ENCODE results near the gene MAN1B1. TPM values are rescaled to one million over a fixed set of nuclear protein-coding genes. Genes with fewer than 3 reads are reported as not detected.

MAN1B1 gene
- total and polyA plus RNA-seq, 2 donors (not counting 3 experiments of a cell fraction or from before 2014, with no cell fraction given): 75.3 to 83.3 TPM

DNA sequence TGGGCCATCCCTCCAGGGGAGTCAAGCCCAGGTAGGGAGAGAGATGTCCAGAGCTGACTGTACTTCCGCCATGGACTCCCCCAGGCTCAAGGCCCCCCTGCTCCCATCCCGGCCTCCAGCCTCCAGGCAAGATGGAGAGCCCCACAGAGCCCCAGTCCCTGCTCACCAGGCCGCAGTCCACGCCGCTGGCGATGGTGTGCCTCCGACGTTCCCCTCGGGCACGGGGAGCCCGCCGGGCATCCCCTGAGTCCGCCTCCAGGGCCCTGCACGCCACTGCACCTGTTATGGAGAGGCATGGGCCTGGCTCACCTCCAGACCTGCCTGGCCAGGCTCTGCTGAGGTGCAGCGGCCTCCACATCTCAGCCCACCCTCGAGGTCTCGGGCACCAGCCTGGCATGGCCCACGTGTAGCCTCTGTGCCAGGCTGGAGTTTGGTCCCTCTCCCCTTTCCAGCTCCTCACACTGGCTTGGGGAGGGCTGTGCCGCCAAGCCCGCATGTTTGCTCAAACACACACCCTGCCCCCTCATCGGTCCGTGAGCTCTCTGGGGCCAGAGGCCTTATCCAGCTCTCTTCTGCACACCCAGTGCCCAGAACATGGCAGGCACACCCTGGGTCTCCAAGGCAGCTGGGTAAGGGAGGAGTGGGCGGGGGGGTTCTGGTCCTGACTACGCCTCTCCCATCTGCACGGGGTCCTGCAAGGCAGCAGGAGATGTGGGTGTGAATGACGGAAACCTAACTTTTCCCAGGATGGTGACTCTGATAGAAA, 20.5 kb upstream of the MAN1B1 start:
- no TSS peak for BruUV-seq (replicated peaks)
- POLR2A ChIA-PET: no interaction called here

More for the DNA sequence above, 20.5 kb upstream of the MAN1B1 start:
- Histone ChIP-seq H3K9me1 (replicated peaks; ENCODE audit: control insufficient read depth, extremely low read depth, insufficient read depth, low read length) (no peaks in the 10 kb centered on the region), H3K4me1 (ENCODE audit: control insufficient read depth, extremely low read depth, insufficient read depth, low read length) (peaks cover 11% of the 10 kb centered on the region), H3K4me2 (ENCODE audit: insufficient read depth, low read length) (no peak overlapping the region), H2AFZ (ENCODE audit: low read depth, low read length) (no peak overlapping the region), H3K9me3 (replicated peaks; ENCODE audit: control insufficient read depth, insufficient read depth, low read length) (no peaks in the 10 kb centered on the region), H3K27me3 (ENCODE audit: control insufficient read depth in 2 of 2, insufficient read depth in 2 of 2, low read length in 2 of 2) (no peaks in the 10 kb centered on the region), H3K9ac (replicated peaks; ENCODE audit: extremely low read depth, insufficient read depth, low read length) (no peak overlapping the region), H3K27ac (ENCODE audit: insufficient read depth, low read depth, low read length) (no peak overlapping the region), H3K36me3 (ENCODE audit: control insufficient read depth in 2 of 2, extremely low read depth in 1 of 2, insufficient read depth in 2 of 2, low read length in 2 of 2) (no peaks in the 10 kb centered on the region), H4K20me1 (replicated peaks; ENCODE audit: control insufficient read depth, extremely low read depth, insufficient read depth, low read length) (no peaks in the 10 kb centered on the region), H3K4me3 (replicated peaks in 1 of 3; ENCODE audit: insufficient read depth in 1 of 3, low read depth in 1 of 3, low read length in 3 of 3) (no peak overlapping the region), H3K79me2 (ENCODE audit: control insufficient read depth, insufficient read depth, low read length) (peaks cover 9% of the 10 kb centered on the region)
- TF ChIP-seq FOS (IDR thresholded peaks at IDR 0.05; ENCODE audit: borderline replicate concordance, insufficient read depth, low read length) (no peak), POLR2A (IDR thresholded peaks at IDR 0.05; ENCODE audit: low read depth, low read length) (no peak), JUN (IDR thresholded peaks at IDR 0.05; ENCODE audit: borderline replicate concordance, insufficient read depth, insufficient read length, low read depth) (no peak), GATA2 (IDR thresholded peaks at IDR 0.05; ENCODE audit: insufficient read depth, insufficient read length, low read depth, low read length) (no peak), EZH2 (IDR thresholded peaks at IDR 0.05; ENCODE audit: borderline replicate concordance, low read depth, low read length, severe bottlenecking) (no peak), MYC (IDR thresholded peaks at IDR 0.05; ENCODE audit: low read depth, low read length) (no peak), POLR2AphosphoS5 (IDR thresholded peaks at IDR 0.05; ENCODE audit: insufficient read depth, low read depth, low read length) (no peak)
- TF ChIP-seq, protein P1, sequence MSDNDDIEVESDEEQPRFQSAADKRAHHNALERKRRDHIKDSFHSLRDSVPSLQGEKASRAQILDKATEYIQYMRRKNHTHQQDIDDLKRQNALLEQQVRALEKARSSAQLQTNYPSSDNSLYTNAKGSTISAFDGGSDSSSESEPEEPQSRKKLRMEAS (IDR thresholded peaks at IDR 0.05; ENCODE audit: insufficient read depth, insufficient read length): no peak
- TF ChIP-seq, protein P2, sequence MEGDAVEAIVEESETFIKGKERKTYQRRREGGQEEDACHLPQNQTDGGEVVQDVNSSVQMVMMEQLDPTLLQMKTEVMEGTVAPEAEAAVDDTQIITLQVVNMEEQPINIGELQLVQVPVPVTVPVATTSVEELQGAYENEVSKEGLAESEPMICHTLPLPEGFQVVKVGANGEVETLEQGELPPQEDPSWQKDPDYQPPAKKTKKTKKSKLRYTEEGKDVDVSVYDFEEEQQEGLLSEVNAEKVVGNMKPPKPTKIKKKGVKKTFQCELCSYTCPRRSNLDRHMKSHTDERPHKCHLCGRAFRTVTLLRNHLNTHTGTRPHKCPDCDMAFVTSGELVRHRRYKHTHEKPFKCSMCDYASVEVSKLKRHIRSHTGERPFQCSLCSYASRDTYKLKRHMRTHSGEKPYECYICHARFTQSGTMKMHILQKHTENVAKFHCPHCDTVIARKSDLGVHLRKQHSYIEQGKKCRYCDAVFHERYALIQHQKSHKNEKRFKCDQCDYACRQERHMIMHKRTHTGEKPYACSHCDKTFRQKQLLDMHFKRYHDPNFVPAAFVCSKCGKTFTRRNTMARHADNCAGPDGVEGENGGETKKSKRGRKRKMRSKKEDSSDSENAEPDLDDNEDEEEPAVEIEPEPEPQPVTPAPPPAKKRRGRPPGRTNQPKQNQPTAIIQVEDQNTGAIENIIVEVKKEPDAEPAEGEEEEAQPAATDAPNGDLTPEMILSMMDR (IDR thresholded peaks at IDR 0.05; ENCODE audit: extremely low read depth in 1 of 2, insufficient read depth in 1 of 2, low read depth in 1 of 2, low read length in 2 of 2): no peak
- FAIRE-seq: no peak
- CTCF ChIA-PET: interaction anchor here (0.8 to 8.0 kb wide), 7 partner anchors 11 to 219 kb away, joined by 3 to 152 read pairs (median 10); partner anchors contain the start of genes NPDC1 and UAP1L1
- no peak for DNase-seq (ENCODE audit: low read depth, low spot score)
- intact Hi-C loops (cut with micrococcal nuclease) (no loop called here), dilution Hi-C loops (cut with MboI; ENCODE audit: extremely low pct_ligation_motif_present, low sequenced_read_pairs) (no loop called here)

Data from endothelial cell of umbilical vein (primary cell).